ENCODE results near the gene MMD. TPM values are rescaled to one million over a fixed set of nuclear protein-coding genes. Genes with fewer than 3 reads are reported as not detected.

Gene MMD
- total RNA-seq, 2 donors from 2014 or later, result 11.1 to 14.3 TPM

DNA sequence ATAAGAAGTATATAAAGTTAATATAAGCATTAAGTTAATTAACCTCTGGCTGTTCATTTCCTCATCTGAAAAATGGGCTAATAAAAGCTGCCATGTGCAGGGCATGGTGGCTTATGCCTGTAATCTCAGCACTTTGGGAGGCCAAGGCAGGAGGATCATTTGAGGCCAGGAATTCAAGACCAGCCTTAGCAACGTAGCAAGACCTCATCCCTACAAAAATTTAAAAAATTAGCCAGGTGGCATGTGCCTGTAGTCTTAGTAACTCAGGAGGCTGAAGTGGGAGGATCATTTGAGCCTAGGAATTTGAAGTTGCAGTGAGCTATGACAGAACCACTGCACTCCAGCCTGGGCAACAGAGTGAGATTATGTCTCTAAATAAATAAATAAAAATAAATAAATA is 40.6 kb upstream of the MMD start:
- no peaks in the 10 kb centered on the region for H3K4me1 ChIP-seq (ENCODE audit: control insufficient read depth in 1 of 2, low read depth in 2 of 2)
- H3K36me3 ChIP-seq, result no peaks in the 10 kb centered on the region
- no peak for ATAC-seq (ENCODE audit: insufficient number of reproducible peaks, low FRiP score, low read depth)
- no peaks in the 10 kb centered on the region for H3K27me3 ChIP-seq (replicated peaks; ENCODE audit: insufficient read depth)
- TF ChIP-seq, protein P1, sequence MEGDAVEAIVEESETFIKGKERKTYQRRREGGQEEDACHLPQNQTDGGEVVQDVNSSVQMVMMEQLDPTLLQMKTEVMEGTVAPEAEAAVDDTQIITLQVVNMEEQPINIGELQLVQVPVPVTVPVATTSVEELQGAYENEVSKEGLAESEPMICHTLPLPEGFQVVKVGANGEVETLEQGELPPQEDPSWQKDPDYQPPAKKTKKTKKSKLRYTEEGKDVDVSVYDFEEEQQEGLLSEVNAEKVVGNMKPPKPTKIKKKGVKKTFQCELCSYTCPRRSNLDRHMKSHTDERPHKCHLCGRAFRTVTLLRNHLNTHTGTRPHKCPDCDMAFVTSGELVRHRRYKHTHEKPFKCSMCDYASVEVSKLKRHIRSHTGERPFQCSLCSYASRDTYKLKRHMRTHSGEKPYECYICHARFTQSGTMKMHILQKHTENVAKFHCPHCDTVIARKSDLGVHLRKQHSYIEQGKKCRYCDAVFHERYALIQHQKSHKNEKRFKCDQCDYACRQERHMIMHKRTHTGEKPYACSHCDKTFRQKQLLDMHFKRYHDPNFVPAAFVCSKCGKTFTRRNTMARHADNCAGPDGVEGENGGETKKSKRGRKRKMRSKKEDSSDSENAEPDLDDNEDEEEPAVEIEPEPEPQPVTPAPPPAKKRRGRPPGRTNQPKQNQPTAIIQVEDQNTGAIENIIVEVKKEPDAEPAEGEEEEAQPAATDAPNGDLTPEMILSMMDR (IDR thresholded peaks at IDR 0.05), result no peak
- H3K9me3 ChIP-seq, result no peaks in the 10 kb centered on the region
- DNase-seq (ENCODE audit: low spot score), result no peak
- no peak overlapping the region for H3K27ac ChIP-seq
- H3K4me3 ChIP-seq, result no peak overlapping the region

DNA sequence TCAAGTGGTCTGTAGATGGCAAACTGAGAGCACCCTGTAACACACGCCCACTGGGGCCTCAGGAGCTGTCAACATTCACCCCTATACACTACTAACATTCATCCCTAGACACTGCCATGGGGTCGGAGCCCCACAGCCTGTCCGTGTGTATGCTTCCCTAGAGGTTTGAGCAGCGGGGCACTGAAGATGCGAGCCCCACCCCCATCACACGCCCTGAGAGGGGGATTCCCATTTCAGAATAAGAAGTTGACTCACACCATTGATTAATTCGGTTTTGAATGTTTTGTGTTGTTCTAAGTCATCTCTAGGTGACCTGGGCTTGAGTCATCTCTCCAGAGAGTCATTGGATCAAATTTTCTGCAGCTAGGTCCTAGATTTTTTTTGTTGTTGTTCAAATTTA is 37.3 kb upstream of the MMD start:
- Histone ChIP-seq H3K4me1 (ENCODE audit: control insufficient read depth in 1 of 2, low read depth in 2 of 2) (no peaks in the 10 kb centered on the region), H3K4me3 (no peak overlapping the region), H3K36me3 (no peaks in the 10 kb centered on the region), H3K9me3 (no peaks in the 10 kb centered on the region), H3K27ac (no peak overlapping the region), H3K27me3 (replicated peaks; ENCODE audit: insufficient read depth) (no peaks in the 10 kb centered on the region)
- TF ChIP-seq, protein P1 (IDR thresholded peaks at IDR 0.05), result no peak
- ATAC-seq (ENCODE audit: insufficient number of reproducible peaks, low FRiP score, low read depth) (no peak), DNase-seq (ENCODE audit: low spot score) (no peak)

DNA sequence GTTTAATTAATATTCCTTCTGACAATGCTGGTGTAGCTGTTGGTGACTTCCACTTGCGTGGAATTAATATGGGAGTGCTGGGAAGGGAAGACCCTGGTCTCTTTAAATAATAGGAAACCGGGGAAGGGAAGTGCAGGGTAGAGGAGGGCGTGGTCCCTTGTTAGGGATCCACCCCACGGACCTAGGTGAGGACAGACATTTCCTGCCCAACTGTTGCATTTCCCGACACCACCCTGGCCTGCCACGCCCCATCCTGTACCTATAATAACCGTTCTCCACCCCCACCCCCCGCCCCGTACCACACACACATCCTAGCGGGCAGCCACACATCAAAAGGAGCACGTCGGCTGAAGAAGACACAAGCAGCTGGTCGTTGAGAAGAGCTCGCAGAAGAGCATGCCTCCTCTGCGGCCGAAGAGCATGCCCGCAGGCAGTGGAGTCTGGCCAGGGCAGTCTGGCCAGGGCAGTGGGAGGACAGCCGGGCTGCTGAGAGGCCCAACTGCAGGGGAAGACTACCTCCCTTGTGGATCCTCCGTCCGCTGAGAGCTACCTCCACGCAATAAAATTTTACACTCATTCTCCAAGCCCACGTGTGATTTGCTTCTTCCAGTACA is 36.8 kb upstream of the MMD start:
- Histone ChIP-seq H3K4me3 (no peak overlapping the region), H3K27ac (no peak overlapping the region), H3K27me3 (replicated peaks; ENCODE audit: insufficient read depth) (no peaks in the 10 kb centered on the region), H3K4me1 (ENCODE audit: control insufficient read depth in 1 of 2, low read depth in 2 of 2) (no peaks in the 10 kb centered on the region), H3K36me3 (no peaks in the 10 kb centered on the region), H3K9me3 (no peaks in the 10 kb centered on the region)
- no peak for ATAC-seq (ENCODE audit: insufficient number of reproducible peaks, low FRiP score, low read depth)
- TF ChIP-seq, protein P1 (IDR thresholded peaks at IDR 0.05), result no peak
- DNase-seq (ENCODE audit: low spot score), result no peak

DNA sequence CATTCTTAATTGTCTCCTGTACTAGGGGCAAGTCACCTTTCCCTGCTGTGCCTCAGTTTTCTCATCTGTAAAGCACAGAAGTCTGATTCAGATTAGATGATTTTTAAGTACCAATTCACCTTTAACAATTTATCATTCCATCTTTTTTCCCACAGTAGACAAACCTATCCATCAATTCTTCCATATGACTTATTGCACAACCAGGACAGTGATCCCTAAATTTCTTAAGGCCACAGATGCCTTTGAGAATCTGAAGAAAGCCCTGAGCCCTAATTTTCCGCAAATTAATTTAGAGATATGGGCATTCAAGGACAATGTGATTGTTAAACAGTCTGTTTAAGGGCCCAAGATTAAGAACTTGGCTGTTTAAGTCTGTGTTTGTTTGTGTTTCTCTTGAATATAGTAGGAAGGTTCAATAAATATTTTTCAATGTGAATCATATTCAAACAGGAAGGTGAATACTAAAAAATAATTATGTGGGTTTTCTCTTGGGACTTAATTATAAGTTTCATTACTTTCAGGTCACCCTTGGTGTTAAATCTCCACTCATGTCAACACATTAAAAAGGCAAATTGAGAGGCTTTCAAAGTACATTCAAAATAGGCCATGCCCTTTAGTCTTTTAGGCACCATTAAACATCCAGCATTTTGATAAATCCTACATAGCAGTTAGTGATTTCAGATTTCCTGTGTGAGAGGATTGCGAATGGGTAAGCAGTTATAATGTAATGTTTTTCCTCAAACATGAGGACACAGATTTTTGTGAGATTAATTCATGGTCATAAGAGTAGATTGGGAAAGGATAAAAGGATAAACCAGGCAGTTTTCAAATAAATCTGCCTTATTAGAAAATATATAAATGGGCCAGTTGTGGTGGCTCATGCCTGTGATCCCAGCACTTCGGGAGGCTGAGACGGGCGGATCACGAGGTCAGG is 34.9 kb upstream of the MMD start:
- Histone ChIP-seq H3K27ac (no peak overlapping the region), H3K9me3 (no peaks in the 10 kb centered on the region), H3K27me3 (replicated peaks; ENCODE audit: insufficient read depth) (no peaks in the 10 kb centered on the region), H3K36me3 (no peaks in the 10 kb centered on the region), H3K4me3 (no peak overlapping the region), H3K4me1 (ENCODE audit: control insufficient read depth in 1 of 2, low read depth in 2 of 2) (no peaks in the 10 kb centered on the region)
- TF ChIP-seq, protein P1 (IDR thresholded peaks at IDR 0.05), result no peak
- DNase-seq (ENCODE audit: low spot score) (no peak), ATAC-seq (ENCODE audit: insufficient number of reproducible peaks, low FRiP score, low read depth) (no peak)

DNA sequence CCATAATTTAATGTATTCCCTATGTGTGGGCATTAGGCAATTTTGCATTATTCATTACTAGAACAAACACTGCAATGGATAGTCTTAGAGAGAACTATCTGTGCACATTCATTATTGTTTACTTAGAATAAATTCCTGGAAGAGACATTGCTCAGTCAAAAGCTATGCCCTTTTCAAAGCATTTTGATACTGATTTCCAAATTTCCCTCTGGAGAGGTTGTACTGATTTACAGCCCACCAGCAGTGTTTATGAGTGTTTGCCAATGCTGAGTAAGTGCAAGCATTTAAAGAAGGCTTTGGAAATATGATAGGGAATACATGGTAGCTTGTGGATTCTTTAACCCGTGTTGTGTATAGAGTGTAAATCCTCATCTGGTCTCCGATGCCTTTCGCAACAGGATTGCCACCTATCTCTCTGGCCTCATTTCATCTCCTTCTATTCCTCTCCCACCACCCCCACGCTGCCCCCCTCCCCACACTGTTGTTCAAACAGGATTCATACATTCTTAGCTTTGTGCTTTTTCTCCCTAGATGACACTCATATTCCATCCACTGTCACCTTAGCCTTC is 33.4 kb upstream of the MMD start:
- Histone ChIP-seq H3K27me3 (replicated peaks; ENCODE audit: insufficient read depth) (no peaks in the 10 kb centered on the region), H3K36me3 (no peaks in the 10 kb centered on the region), H3K4me1 (ENCODE audit: control insufficient read depth in 1 of 2, low read depth in 2 of 2) (no peaks in the 10 kb centered on the region), H3K27ac (no peak overlapping the region), H3K4me3 (no peak overlapping the region), H3K9me3 (no peaks in the 10 kb centered on the region)
- TF ChIP-seq, protein P1 (IDR thresholded peaks at IDR 0.05), result no peak
- ATAC-seq (ENCODE audit: insufficient number of reproducible peaks, low FRiP score, low read depth) (no peak), DNase-seq (ENCODE audit: low spot score) (no peak)

All from thoracic aorta (tissue), 2 donors.